ENCODE data around the gene PDZRN4. TPM values are rescaled to one million over a fixed set of nuclear protein-coding genes. Genes with fewer than 3 reads are reported as not detected.

Gene PDZRN4
- total RNA-seq, 1 donor: not detected

DNA sequence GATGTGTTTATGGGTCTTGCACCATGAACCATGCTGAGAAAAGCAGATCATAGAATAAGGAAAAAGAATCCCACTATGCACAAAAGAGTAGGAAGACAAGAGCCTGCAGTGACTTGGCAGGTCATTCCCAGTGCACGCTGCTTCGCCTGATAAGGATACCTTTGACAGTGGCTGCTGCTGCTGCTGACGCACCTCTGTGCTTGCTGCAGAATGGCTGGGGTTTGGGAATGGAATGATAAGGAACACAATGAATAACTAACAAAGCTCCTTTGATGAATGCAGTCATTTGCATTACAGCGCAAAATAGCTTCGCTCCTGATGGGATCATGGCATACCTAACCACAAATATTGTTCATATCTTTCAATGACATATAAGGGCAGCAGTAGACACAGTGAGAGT, 278.7 kb downstream of the PDZRN4 start:
- no peak for DNase-seq (ENCODE audit: low read depth)
- TF ChIP-seq, protein P1, sequence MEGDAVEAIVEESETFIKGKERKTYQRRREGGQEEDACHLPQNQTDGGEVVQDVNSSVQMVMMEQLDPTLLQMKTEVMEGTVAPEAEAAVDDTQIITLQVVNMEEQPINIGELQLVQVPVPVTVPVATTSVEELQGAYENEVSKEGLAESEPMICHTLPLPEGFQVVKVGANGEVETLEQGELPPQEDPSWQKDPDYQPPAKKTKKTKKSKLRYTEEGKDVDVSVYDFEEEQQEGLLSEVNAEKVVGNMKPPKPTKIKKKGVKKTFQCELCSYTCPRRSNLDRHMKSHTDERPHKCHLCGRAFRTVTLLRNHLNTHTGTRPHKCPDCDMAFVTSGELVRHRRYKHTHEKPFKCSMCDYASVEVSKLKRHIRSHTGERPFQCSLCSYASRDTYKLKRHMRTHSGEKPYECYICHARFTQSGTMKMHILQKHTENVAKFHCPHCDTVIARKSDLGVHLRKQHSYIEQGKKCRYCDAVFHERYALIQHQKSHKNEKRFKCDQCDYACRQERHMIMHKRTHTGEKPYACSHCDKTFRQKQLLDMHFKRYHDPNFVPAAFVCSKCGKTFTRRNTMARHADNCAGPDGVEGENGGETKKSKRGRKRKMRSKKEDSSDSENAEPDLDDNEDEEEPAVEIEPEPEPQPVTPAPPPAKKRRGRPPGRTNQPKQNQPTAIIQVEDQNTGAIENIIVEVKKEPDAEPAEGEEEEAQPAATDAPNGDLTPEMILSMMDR (IDR thresholded peaks at IDR 0.05; ENCODE audit: insufficient read depth, low read depth, low read length): no peak
- no peak overlapping the region for H3K4me3 ChIP-seq (ENCODE audit: low read depth, low read length)

DNA sequence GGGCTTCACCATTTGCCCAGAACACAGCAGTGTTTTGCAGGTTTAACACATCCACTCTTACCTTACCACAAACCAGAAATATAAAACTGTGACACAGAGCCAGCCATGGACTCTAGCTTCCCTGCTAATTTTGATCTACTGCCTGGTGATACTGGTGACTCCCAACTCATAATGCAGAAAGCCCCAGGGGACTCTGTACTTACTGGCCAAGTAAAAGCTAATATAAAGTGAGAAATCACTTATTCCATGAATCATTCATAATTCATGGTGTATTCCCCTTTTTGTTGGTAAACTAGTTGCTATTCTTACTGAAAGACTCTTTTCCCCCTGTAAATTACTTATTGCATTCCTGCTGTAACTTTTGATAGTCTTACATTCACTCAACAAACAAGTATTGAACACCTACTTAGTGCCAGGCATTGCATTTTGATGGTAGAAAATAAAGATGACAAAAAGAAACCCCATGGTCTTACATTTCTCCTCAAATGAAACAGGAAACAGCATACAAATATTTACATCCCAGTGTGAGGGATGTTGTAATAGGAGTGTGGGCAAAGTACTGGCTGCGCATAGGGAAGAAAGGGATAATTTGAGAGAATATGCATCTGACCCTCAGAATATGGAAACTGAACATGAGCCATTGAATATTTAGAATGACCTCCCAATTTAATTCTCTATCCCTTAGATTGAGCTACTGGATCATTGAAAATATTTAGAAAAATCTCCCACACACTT, 279.6 kb downstream of the PDZRN4 start:
- H3K4me3 ChIP-seq (ENCODE audit: low read depth, low read length): no peak overlapping the region
- TF ChIP-seq, protein P1 (IDR thresholded peaks at IDR 0.05; ENCODE audit: insufficient read depth, low read depth, low read length): no peak
- no peak for DNase-seq (ENCODE audit: low read depth)

GRCh38 chr12:41468341-41468740, 280.2 kb downstream of the PDZRN4 start:
- DNase-seq (ENCODE audit: low read depth): no peak

GRCh38 chr12:41468756-41469155, 280.6 kb downstream of the PDZRN4 start:
- DNase-seq (ENCODE audit: low read depth): no peak
- H3K4me3 ChIP-seq (ENCODE audit: low read depth, low read length): no peak overlapping the region
- TF ChIP-seq, protein P1 (IDR thresholded peaks at IDR 0.05; ENCODE audit: insufficient read depth, low read depth, low read length): no peak

More at GRCh38 chr12:41468341-41468740, 280.2 kb downstream of the PDZRN4 start:
- TF ChIP-seq, protein P1 (IDR thresholded peaks at IDR 0.05; ENCODE audit: insufficient read depth, low read depth, low read length): no peak
- no peak overlapping the region for H3K4me3 ChIP-seq (ENCODE audit: low read depth, low read length)

DNA sequence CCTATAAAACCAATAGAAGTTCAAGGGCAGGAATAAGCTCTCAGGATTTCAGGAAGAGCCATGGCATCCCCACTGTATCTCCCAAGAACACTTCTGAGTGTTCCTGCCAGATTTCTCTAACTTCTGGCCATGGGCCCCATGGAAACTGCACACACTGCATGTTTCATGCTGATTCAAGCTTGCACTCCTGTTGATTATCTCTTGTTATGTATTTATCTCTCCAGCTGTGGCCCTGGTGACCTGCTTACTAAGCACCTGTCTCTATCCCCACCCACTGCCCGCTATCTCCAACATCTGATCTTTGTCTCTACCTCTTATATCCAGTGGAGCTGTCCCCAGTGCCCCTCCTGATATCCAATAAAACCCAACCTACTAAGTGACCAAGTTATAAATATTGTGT, 285.3 kb downstream of the PDZRN4 start:
- TF ChIP-seq, protein P1 (IDR thresholded peaks at IDR 0.05; ENCODE audit: insufficient read depth, low read depth, low read length): no peak
- no peak overlapping the region for H3K4me3 ChIP-seq (ENCODE audit: low read depth, low read length)
- DNase-seq (ENCODE audit: low read depth): no peak

- no peak for DNase-seq (ENCODE audit: low read depth)
- TF ChIP-seq, protein P1 (IDR thresholded peaks at IDR 0.05; ENCODE audit: insufficient read depth, low read depth, low read length): no peak
- H3K4me3 ChIP-seq (ENCODE audit: low read depth, low read length): no peak overlapping the region
These were observed 285.9 kb downstream of the PDZRN4 start for GRCh38 chr12:41474001-41474400.

All from fibroblast of villous mesenchyme (primary cell).